Adrenal gland (tissue), 12 donors: ENCODE data around the gene PTPRN. TPM values are rescaled to one million over a fixed set of nuclear protein-coding genes. Genes with fewer than 3 reads are reported as not detected.

ENCODE experiments used
- DNase-seq, 7 donors: peaks; one replicate each; pipeline ENCODE4 v3.0.0-alpha.2; 2019 to 2020
- H3K27ac ChIP-seq, 5 donors: fragments of 200-600 bp; sonication (generic) in 4 of 5; 1 replicate in 3 of 5; 2 replicates in 2 of 5; pipeline versions ENCODE4 v1.5.1 to v1.8.0; 2016 to 2020; ENCODE audit warnings: mild to moderate bottlenecking in 1 of 5
- H3K27me3 ChIP-seq: fragments of 200-600 bp; 2 replicates; pipeline ENCODE4 v1.8.0; 2021
- H3K36me3 ChIP-seq, 2 donors: fragments of 200-600 bp; replicated peaks in 1 of 2; 1 replicate in 1 of 2; 2 replicates in 1 of 2; pipeline versions ENCODE4 v1.5.1 to v1.8.0; 2018 to 2022
- H3K4me1 ChIP-seq, 2 donors: fragments of 200-600 bp; replicated peaks in 1 of 2; 1 replicate in 1 of 2; 2 replicates in 1 of 2; pipeline versions ENCODE4 v1.5.1 to v1.8.0; 2018 to 2021
- H3K4me3 ChIP-seq, 4 donors: fragments of 200-600 bp; sonication (generic) in 3 of 4; one replicate each; pipeline ENCODE4 v1.5.1; 2016 to 2018
- H3K9me3 ChIP-seq, 3 donors: fragments of 200-600 bp; sonication (generic) in 1 of 3; replicated peaks in 1 of 3; 1 replicate in 2 of 3; 2 replicates in 1 of 3; pipeline versions ENCODE4 v1.5.1 to v1.8.0; 2016 to 2021
- CTCF ChIP-seq, 6 experiments: fragments of 450-650 bp in 4 of 6; fragments of 200-600 bp in 2 of 6; sonication (generic) in 1 of 6; IDR thresholded peaks; 1 replicate in 5 of 6; 2 replicates in 1 of 6; pipeline versions ENCODE4 v1.5.1 to v1.8.0; 2016 to 2021; ENCODE audit warnings: antibody characterized with exemption in 6 of 6, mild to moderate bottlenecking in 2 of 6, moderate library complexity in 1 of 6
- POLR2A ChIP-seq, 2 donors: fragments of 450-650 bp; IDR thresholded peaks; one replicate each; pipeline ENCODE4 v1.6.1; 2017; ENCODE audit warnings: antibody characterized with exemption in 2 of 2, mild to moderate bottlenecking in 2 of 2, moderate library complexity in 1 of 2
- WGBS, 4 donors: extraction: QIAGEN DNeasy Blood & Tissue Kit in 2 of 4; methylation state at CpG; one replicate each; pipeline versions ENCODE4 v1.1.5 to v1.1.7; 2013 to 2017; 5-methylcytosine and 5-hydroxymethylcytosine counted together
- intact Hi-C, 2 donors: fragments of 100-400 bp; cut with DNase I; formaldehyde crosslinking; loops; one replicate each; pipeline versions ENCODE4 v1.14.1 to v1.15.0; 2022 to 2023
- polyA plus RNA-seq, 3 donors: library from polyadenylated mRNA; stranded (reverse); fragments of 200-250 nt in 2 of 3; fragments of 350-450 nt in 1 of 3; fragmentation: Illumina TruSeq in 1 of 3; extraction: RNeasy Lipid Tissue Mini Kit (QIAGEN cat#74804) in 1 of 3; gene quantifications; one replicate each; pipeline ENCODE4 v1.2.3, GENCODE V29; 2013 to 2014
- total RNA-seq, 9 donors: library from RNA; depleted of rRNA in 4 of 9; stranded (reverse); fragments of >200 nt in 4 of 9; fragments of 120-200 nt in 1 of 9; fragmentation: NEBNext Ultra II Directional in 1 of 9; extraction: Animal tissue kit (Norgen Biotek cat#: 25700) in 1 of 9; gene quantifications; one replicate each; pipeline versions ENCODE4 v1.1.0 to v1.2.4, GENCODE V29; 2013 to 2023
- donor health status: healthy with polysubstance abuse.
- donor health status: Bipolar disorder and iron deficiency.
- donor health status: DM: yes; HTN: yes; CAD: no.
- donor health status: DM: no; HTN: no; CAD: no.
- donor health status: DM: no; HTN: no; CAD: no.
- donor health status: DM: yes; HTN: yes; CAD: no.

PTPRN gene
- total and polyA plus RNA-seq, 12 donors, result 0.39 to 106 (median 9.0) TPM; not detected in 1

GRCh38 chr2:219290381-219291171 lies 18.6 kb downstream of the PTPRN start:
- H3K4me3 ChIP-seq, result no peak overlapping the region
- H3K9me3 ChIP-seq, result no peaks in the 10 kb centered on the region
- 83 to 89% (median 87%) methylated on average over 15 to 16 of the region's 16 CpGs for WGBS, 4 donors
- H3K27ac ChIP-seq, result no peak overlapping the region
- intact Hi-C loops, result loop anchor here (2.0 to 10.0 kb wide), 2 partner anchors 46 to 134 kb away; partner anchors contain the start of genes GLB1L (in 2 of the 2) and STK16 (in 2 of the 2)
- no peak for TF ChIP-seq CTCF (IDR thresholded peaks at IDR 0.05)
- TF ChIP-seq POLR2A (IDR thresholded peaks at IDR 0.05), result no peak
- H3K36me3 ChIP-seq, result peaks cover 0 to 3% of the 10 kb centered on the region in 2 donors
- DNase-seq, result no peak
- peaks cover 0 to 15% of the 10 kb centered on the region in 2 donors for H3K4me1 ChIP-seq
- no peaks in the 10 kb centered on the region for H3K27me3 ChIP-seq

- intact Hi-C loops, result loop anchor here (2.0 to 10.0 kb wide), 2 partner anchors 45 to 133 kb away; partner anchors contain the start of genes GLB1L (in 2 of the 2) and STK16 (in 2 of the 2)
- TF ChIP-seq CTCF (IDR thresholded peaks at IDR 0.05) (no peak), POLR2A (IDR thresholded peaks at IDR 0.05) (peak in 1 of 2 donors; percentile 33)
- peak; percentile 82 to 88 (median 85) for DNase-seq
- WGBS, 4 donors, result 14 to 29% (median 26%) methylated on average over 14 to 16 of the region's 16 CpGs
- no peak overlapping the region for H3K4me3 ChIP-seq
- peaks cover 0 to 18% of the 10 kb centered on the region in 2 donors for H3K4me1 ChIP-seq
- H3K9me3 ChIP-seq, result no peaks in the 10 kb centered on the region
- H3K27me3 ChIP-seq, result no peaks in the 10 kb centered on the region
- H3K27ac ChIP-seq, result peak overlapping the region in 3 of 5 donors; percentile 32 to 87 (median 83)
- peaks cover 0 to 9% of the 10 kb centered on the region in 2 donors for H3K36me3 ChIP-seq
Observed at GRCh38 chr2:219289537-219290361, 19.5 kb downstream of the PTPRN start.

GRCh38 chr2:219289195-219289536 lies 20.0 kb downstream of the PTPRN start:
- no peaks in the 10 kb centered on the region for H3K27me3 ChIP-seq
- peaks cover 0 to 15% of the 10 kb centered on the region in 2 donors for H3K36me3 ChIP-seq
- intact Hi-C loops, result no loop called here
- H3K4me1 ChIP-seq, result peaks cover 0 to 18% of the 10 kb centered on the region in 2 donors
- DNase-seq, result no peak
- H3K27ac ChIP-seq, result peak overlapping the region in 3 of 5 donors; percentile 32 to 87 (median 83)
- TF ChIP-seq CTCF (IDR thresholded peaks at IDR 0.05) (no peak), POLR2A (IDR thresholded peaks at IDR 0.05) (no peak)
- 55 to 68% (median 62%) methylated on average over 6 of the region's 6 CpGs for WGBS, 4 donors
- no peaks in the 10 kb centered on the region for H3K9me3 ChIP-seq
- no peak overlapping the region for H3K4me3 ChIP-seq
